Parathyroid adenoma (tissue), 2 donors: Measurements from ENCODE around the gene JUND.

Source experiments
- H2AFZ ChIP-seq: fragments of 300-600 bp; sonication (generic); one replicate; pipeline ENCODE4 v1.7.0; 2017; ENCODE audit warnings: antibody characterized with exemption, mild to moderate bottlenecking
- H3K27ac ChIP-seq: fragments of 300-600 bp; sonication (generic); one replicate; pipeline ENCODE4 v1.7.0; 2017
- H3K27me3 ChIP-seq: fragments of 300-600 bp; sonication (generic); one replicate; pipeline ENCODE4 v1.7.0; 2017; ENCODE audit warnings: low read length; ENCODE audit not compliant: control insufficient read depth, insufficient read depth
- H3K36me3 ChIP-seq: fragments of 300-600 bp; sonication (generic); one replicate; pipeline ENCODE4 v1.7.0; 2017; ENCODE audit warnings: low read length; ENCODE audit not compliant: control insufficient read depth, insufficient read depth
- H3K4me1 ChIP-seq: fragments of 300-600 bp; sonication (generic); one replicate; pipeline ENCODE4 v1.7.0; 2017; ENCODE audit warnings: control low read depth
- H3K4me2 ChIP-seq: fragments of 300-600 bp; sonication (generic); one replicate; pipeline ENCODE4 v1.7.0; 2017; ENCODE audit warnings: low read length
- H3K4me3 ChIP-seq: fragments of 300-600 bp; sonication (generic); one replicate; pipeline ENCODE4 v1.7.0; 2017; ENCODE audit warnings: low read depth, low read length
- H3K79me2 ChIP-seq: fragments of 300-600 bp; sonication (generic); one replicate; pipeline ENCODE4 v1.7.0; 2017; ENCODE audit warnings: control low read depth
- H3K9ac ChIP-seq: fragments of 300-600 bp; sonication (generic); one replicate; pipeline ENCODE4 v1.7.0; 2017; ENCODE audit warnings: mild to moderate bottlenecking
- H3K9me3 ChIP-seq: fragments of 300-600 bp; sonication (generic); one replicate; pipeline ENCODE4 v1.7.0; 2017; ENCODE audit warnings: low read length; ENCODE audit not compliant: control insufficient read depth
- CTCF ChIP-seq: fragments of 300-600 bp; sonication (generic); IDR thresholded peaks from one replicate; pipeline ENCODE4 v1.7.0; 2017; ENCODE audit warnings: antibody characterized with exemption, mild to moderate bottlenecking
- donor health status: primary hyperparathyroidism.

The JUND gene

GRCh38 chr19:18289471-18290301 is 8.3 kb upstream of the JUND start:
- Histone ChIP-seq H3K27me3 (no peaks in the 10 kb centered on the region), H3K4me3 (no peak overlapping the region), H3K79me2 (no peaks in the 10 kb centered on the region), H3K9me3 (no peaks in the 10 kb centered on the region), H3K36me3 (no peaks in the 10 kb centered on the region), H3K4me2 (no peak overlapping the region), H3K27ac (peak overlapping the region; percentile 22), H3K4me1 (peaks cover 33% of the 10 kb centered on the region), H3K9ac (no peak overlapping the region), H2AFZ (peak overlapping the region; percentile 13)
- no peak for TF ChIP-seq CTCF

- Histone ChIP-seq H3K79me2 (no peaks in the 10 kb centered on the region), H3K27ac (peak overlapping the region; percentile 70), H3K27me3 (no peaks in the 10 kb centered on the region), H3K9me3 (no peaks in the 10 kb centered on the region), H2AFZ (peak overlapping the region; percentile 71), H3K4me3 (no peak overlapping the region), H3K4me2 (no peak overlapping the region), H3K4me1 (peaks cover 29% of the 10 kb centered on the region), H3K9ac (no peak overlapping the region), H3K36me3 (no peaks in the 10 kb centered on the region)
- no peak for TF ChIP-seq CTCF
These were observed 6.7 kb upstream of the JUND start for GRCh38 chr19:18287836-18288772.

DNA sequence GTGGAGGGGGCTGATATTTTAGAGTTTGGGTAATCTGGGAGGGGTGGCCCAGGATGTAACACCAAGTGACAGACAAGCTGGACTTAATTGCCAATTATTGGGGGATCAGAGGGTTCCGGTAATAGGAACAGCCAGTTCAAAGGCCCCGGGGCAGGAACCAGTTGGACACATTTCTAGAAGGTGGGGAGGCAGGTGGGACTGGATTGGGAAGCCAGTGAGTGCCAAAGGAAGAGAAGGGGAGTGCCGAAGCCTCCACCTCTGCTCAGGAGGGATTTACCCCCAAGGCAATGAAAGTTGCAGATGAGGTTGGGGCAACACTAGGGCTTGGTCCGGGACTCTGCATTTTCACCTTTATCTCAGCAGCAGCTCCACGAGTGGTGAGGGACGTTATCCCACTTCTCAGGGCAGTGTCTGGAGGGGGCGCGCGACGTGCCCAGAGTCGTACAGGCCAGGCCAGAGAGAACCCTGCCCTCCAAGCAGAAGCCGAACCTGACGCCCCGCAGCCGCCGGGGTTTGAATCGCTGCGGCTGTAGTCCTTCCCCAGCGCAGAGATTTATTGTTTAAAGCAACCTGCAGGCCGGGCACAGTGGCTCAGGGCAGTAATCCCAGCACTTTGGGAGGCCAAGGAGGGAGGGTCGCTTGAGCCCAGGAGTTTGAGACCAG is 5.7 kb upstream of the JUND start:
- Histone ChIP-seq H3K79me2 (no peaks in the 10 kb centered on the region), H3K9me3 (no peaks in the 10 kb centered on the region), H3K27me3 (no peaks in the 10 kb centered on the region), H3K4me2 (no peak overlapping the region), H2AFZ (no peak overlapping the region), H3K9ac (no peak overlapping the region), H3K4me3 (no peak overlapping the region), H3K36me3 (no peaks in the 10 kb centered on the region), H3K27ac (peak overlapping the region; percentile 70), H3K4me1 (peaks cover 33% of the 10 kb centered on the region)
- TF ChIP-seq CTCF: no peak

DNA sequence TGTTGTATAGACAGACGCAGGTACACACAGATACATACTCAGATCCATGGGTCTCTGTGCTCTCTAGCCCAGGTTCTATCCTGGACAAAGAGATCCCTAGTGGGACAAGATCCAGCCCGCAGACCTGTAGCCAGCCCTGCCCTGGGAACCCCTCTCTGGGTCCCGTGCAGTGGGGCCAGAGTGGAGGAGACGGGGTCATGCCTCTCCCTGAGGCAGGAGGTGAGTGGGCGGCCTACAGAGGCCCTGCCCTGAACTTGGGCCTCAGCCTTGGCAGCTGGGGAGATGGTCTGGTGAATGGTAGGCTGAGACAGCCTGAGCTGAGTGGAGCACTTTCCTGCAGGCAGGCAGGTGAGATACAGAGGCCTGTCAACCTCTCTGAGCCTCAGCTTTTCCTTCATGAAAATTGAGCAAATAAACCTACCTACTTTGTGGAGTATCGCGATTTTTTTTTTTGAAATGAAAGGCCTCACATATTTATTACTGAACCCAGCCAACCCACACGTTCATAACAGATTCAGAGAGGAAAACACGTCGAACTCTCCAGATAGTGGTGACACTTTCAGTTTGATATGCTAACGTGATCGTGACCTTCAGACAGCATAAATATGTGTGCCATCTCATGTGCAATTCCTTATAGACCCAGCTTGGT is 3.4 kb upstream of the JUND start:
- Histone ChIP-seq H3K4me1 (peaks cover 22% of the 10 kb centered on the region), H3K27ac (peak overlapping the region; percentile 67)

More for the DNA sequence above, 3.4 kb upstream of the JUND start:
- H3K79me2 ChIP-seq: no peaks in the 10 kb centered on the region
- peak overlapping the region; percentile 62 for H2AFZ ChIP-seq
- H3K4me2 ChIP-seq: no peak overlapping the region
- no peak overlapping the region for H3K9ac ChIP-seq
- no peak overlapping the region for H3K4me3 ChIP-seq
- H3K9me3 ChIP-seq: no peaks in the 10 kb centered on the region
- H3K27me3 ChIP-seq: no peaks in the 10 kb centered on the region
- no peaks in the 10 kb centered on the region for H3K36me3 ChIP-seq
- no peak for TF ChIP-seq CTCF
